Neural progenitor cell (in vitro differentiated cells): ENCODE measurements around the gene RNF32. TPM values are rescaled to one million over a fixed set of nuclear protein-coding genes. Genes with fewer than 3 reads are reported as not detected.

Source experiments
- DNase-seq: peaks from one replicate; pipeline ENCODE4 v3.0.0-alpha.2; 2016; ENCODE audit warnings: low spot score
- H2AFZ ChIP-seq: fragments of 200-600 bp; sonication (generic); replicated peaks from 2 replicates; pipeline ENCODE4 v1.6.1; 2016; ENCODE audit warnings: antibody characterized with exemption
- H3F3A ChIP-seq: fragments of 200-600 bp; sonication (generic); 2 replicates; pipeline ENCODE4 v1.6.1; 2016; ENCODE audit warnings: antibody characterized with exemption, low read depth
- H3K27ac ChIP-seq: fragments of 200-600 bp; sonication (generic); 2 replicates; pipeline ENCODE4 v1.5.1; 2016; ENCODE audit warnings: mild to moderate bottlenecking
- H3K27me3 ChIP-seq: fragments of 200-600 bp; sonication (generic); 2 replicates; pipeline ENCODE4 v1.6.1; 2016; ENCODE audit warnings: mild to moderate bottlenecking, moderate library complexity
- H3K36me3 ChIP-seq: fragments of 200-600 bp; sonication (generic); 2 replicates; pipeline ENCODE4 v1.5.1; 2016
- H3K4me1 ChIP-seq: fragments of 200-600 bp; sonication (generic); 2 replicates; pipeline ENCODE4 v1.6.1; 2016; ENCODE audit warnings: mixed run types
- H3K4me2 ChIP-seq: fragments of 200-600 bp; sonication (generic); 2 replicates; pipeline ENCODE4 v1.6.1; 2016
- H3K4me3 ChIP-seq: fragments of 200-600 bp; sonication (generic); 2 replicates; pipeline ENCODE4 v1.5.1; 2016
- H3K79me2 ChIP-seq: fragments of 200-600 bp; sonication (generic); 2 replicates; pipeline ENCODE4 v1.6.1; 2016; ENCODE audit warnings: low read depth
- H3K9ac ChIP-seq: fragments of 200-600 bp; sonication (generic); 2 replicates; pipeline ENCODE4 v1.6.1; 2016
- H3K9me3 ChIP-seq: fragments of 200-600 bp; sonication (generic); 2 replicates; pipeline ENCODE4 v1.5.1; 2016; ENCODE audit warnings: low read depth
- H4K20me1 ChIP-seq: fragments of 200-600 bp; sonication (generic); 2 replicates; pipeline ENCODE4 v1.6.1; 2016; ENCODE audit warnings: low read depth
- H3K27ac Mint-ChIP-seq: 3 replicates; pipeline ENCODE4 v1.8.0; 2021; ENCODE audit warnings: mixed read lengths
- H3K27me3 Mint-ChIP-seq: 2 replicates; pipeline ENCODE4 v1.8.0; 2022; ENCODE audit warnings: low read depth, mild to moderate bottlenecking, inconsistent platforms, moderate library complexity, mixed read lengths; ENCODE audit not compliant: insufficient read depth
- H3K36me3 Mint-ChIP-seq: 3 replicates; pipeline ENCODE4 v1.8.0; 2021; ENCODE audit warnings: mixed read lengths
- H3K4me1 Mint-ChIP-seq: 3 replicates; pipeline ENCODE4 v1.8.0; 2021; ENCODE audit warnings: mixed read lengths
- H3K4me3 Mint-ChIP-seq: 3 replicates; pipeline ENCODE4 v1.8.0; 2021; ENCODE audit warnings: mild to moderate bottlenecking, moderate library complexity, mixed read lengths
- H3K9me3 Mint-ChIP-seq: 3 replicates; pipeline ENCODE4 v1.8.0; 2020; ENCODE audit warnings: mixed read lengths
- CTCF ChIP-seq: fragments of 200-600 bp; sonication (generic); IDR thresholded peaks from 2 replicates; pipeline ENCODE4 v1.5.1; 2017; ENCODE audit warnings: antibody characterized with exemption, mild to moderate bottlenecking
- EZH2 ChIP-seq: fragments of 200-600 bp; sonication (generic); IDR thresholded peaks from 2 replicates; pipeline ENCODE4 v1.6.1; 2017; ENCODE audit warnings: antibody characterized with exemption, mild to moderate bottlenecking, moderate library complexity
- EZH2phosphoT487 ChIP-seq: fragments of 200-600 bp; sonication (generic); IDR thresholded peaks from 2 replicates; pipeline ENCODE4 v1.6.1; 2017; ENCODE audit warnings: antibody characterized with exemption
- total RNA-seq: library from RNA; depleted of rRNA; stranded (reverse); fragments of >200 nt; gene quantifications from 2 replicates; pipeline ENCODE4 v1.2.3, GENCODE V29; 2015; ENCODE audit warnings: low replicate concordance

RNF32 gene
- total RNA-seq, 1 donor from 2014 or later: 3.0 TPM

GRCh38 chr7:156656598-156656997 is 16.0 kb downstream of the RNF32 start:
- no peak for TF ChIP-seq EZH2phosphoT487
- TF ChIP-seq EZH2: no peak
- no peak for TF ChIP-seq CTCF
- DNase-seq: peak; percentile 73
- Histone ChIP-seq H3K27me3 (no peaks in the 10 kb centered on the region), H2AFZ (peak overlapping the region; percentile 84), H4K20me1 (no peaks in the 10 kb centered on the region), H3K27ac (peak overlapping the region; percentile 90), H3K9me3 (no peaks in the 10 kb centered on the region), H3K4me1 (peaks cover 34% of the 10 kb centered on the region), H3K4me2 (peak overlapping the region; percentile 7), H3F3A (peaks cover 25% of the 10 kb centered on the region), H3K79me2 (no peaks in the 10 kb centered on the region), H3K4me3 (no peak overlapping the region), H3K9ac (peak overlapping the region; percentile 52), H3K36me3 (no peaks in the 10 kb centered on the region)
- Mint-ChIP-seq H3K4me3 (no peak overlapping the region), H3K36me3 (no peaks in the 10 kb centered on the region), H3K27ac (no peak overlapping the region), H3K4me1 (no peaks in the 10 kb centered on the region), H3K27me3 (no peaks in the 10 kb centered on the region), H3K9me3 (no peaks in the 10 kb centered on the region)

GRCh38 chr7:156657681-156658080 is 17.1 kb downstream of the RNF32 start:
- H3K9ac ChIP-seq: no peak overlapping the region
- H3F3A ChIP-seq: peaks cover 25% of the 10 kb centered on the region
- no peak overlapping the region for H3K4me2 ChIP-seq
- no peaks in the 10 kb centered on the region for H3K36me3 ChIP-seq
- H3K27ac ChIP-seq: no peak overlapping the region
- TF ChIP-seq CTCF (no peak), EZH2phosphoT487 (no peak), EZH2 (no peak)
- Mint-ChIP-seq H3K27ac (no peak overlapping the region), H3K9me3 (no peaks in the 10 kb centered on the region), H3K36me3 (no peaks in the 10 kb centered on the region), H3K4me3 (no peak overlapping the region), H3K27me3 (no peaks in the 10 kb centered on the region), H3K4me1 (no peaks in the 10 kb centered on the region)
- no peak overlapping the region for H2AFZ ChIP-seq
- no peaks in the 10 kb centered on the region for H4K20me1 ChIP-seq
- no peaks in the 10 kb centered on the region for H3K79me2 ChIP-seq
- no peaks in the 10 kb centered on the region for H3K9me3 ChIP-seq
- no peak for DNase-seq
- H3K4me1 ChIP-seq: peaks cover 34% of the 10 kb centered on the region
- no peaks in the 10 kb centered on the region for H3K27me3 ChIP-seq
- H3K4me3 ChIP-seq: no peak overlapping the region

GRCh38 chr7:156659203-156659602 is 18.6 kb downstream of the RNF32 start:
- TF ChIP-seq EZH2phosphoT487 (no peak), EZH2 (no peak), CTCF (no peak)
- Mint-ChIP-seq H3K27me3 (no peaks in the 10 kb centered on the region), H3K4me3 (no peak overlapping the region), H3K27ac (no peak overlapping the region), H3K4me1 (no peaks in the 10 kb centered on the region), H3K9me3 (no peaks in the 10 kb centered on the region), H3K36me3 (no peaks in the 10 kb centered on the region)
- H3K27me3 ChIP-seq: no peaks in the 10 kb centered on the region
- no peak overlapping the region for H3K9ac ChIP-seq
- no peaks in the 10 kb centered on the region for H4K20me1 ChIP-seq
- peaks cover 32% of the 10 kb centered on the region for H3K4me1 ChIP-seq
- H3F3A ChIP-seq: peaks cover 21% of the 10 kb centered on the region
- no peaks in the 10 kb centered on the region for H3K36me3 ChIP-seq
- no peak overlapping the region for H3K4me2 ChIP-seq
- no peaks in the 10 kb centered on the region for H3K79me2 ChIP-seq
- no peak overlapping the region for H3K4me3 ChIP-seq
- no peak overlapping the region for H3K27ac ChIP-seq
- H2AFZ ChIP-seq: no peak overlapping the region
- DNase-seq: no peak
- no peaks in the 10 kb centered on the region for H3K9me3 ChIP-seq
